Esophagus squamous epithelium (tissue), 4 donors: ENCODE data around the gene NEUROG3.

ENCODE experiments used
- CTCF ChIP-seq, 6 experiments: fragments of 450-650 bp in 4 of 6; fragments of 200-600 bp in 2 of 6; sonication (generic) in 2 of 6; IDR thresholded peaks; one replicate each; pipeline ENCODE4 v1.5.1; 2016 to 2019; ENCODE audit warnings: antibody characterized with exemption in 6 of 6, mild to moderate bottlenecking in 4 of 6, moderate library complexity in 4 of 6
- POLR2A ChIP-seq, 4 donors: fragments of 450-650 bp; IDR thresholded peaks; one replicate each; pipeline ENCODE4 v1.6.1; 2017; ENCODE audit warnings: antibody characterized with exemption in 4 of 4, mild to moderate bottlenecking in 4 of 4, moderate library complexity in 3 of 4

- no peak for TF ChIP-seq CTCF (IDR thresholded peaks at IDR 0.05)
- no peak for TF ChIP-seq POLR2A (IDR thresholded peaks at IDR 0.05)
Measured at GRCh38 chr10:69533658-69534057, 39.6 kb downstream of the NEUROG3 start.
